ENCODE data around the gene PXMP4.
A peak's percentile ranks its signal among the peaks of the same experiment; 100 is the strongest.

PXMP4 gene

DNA sequence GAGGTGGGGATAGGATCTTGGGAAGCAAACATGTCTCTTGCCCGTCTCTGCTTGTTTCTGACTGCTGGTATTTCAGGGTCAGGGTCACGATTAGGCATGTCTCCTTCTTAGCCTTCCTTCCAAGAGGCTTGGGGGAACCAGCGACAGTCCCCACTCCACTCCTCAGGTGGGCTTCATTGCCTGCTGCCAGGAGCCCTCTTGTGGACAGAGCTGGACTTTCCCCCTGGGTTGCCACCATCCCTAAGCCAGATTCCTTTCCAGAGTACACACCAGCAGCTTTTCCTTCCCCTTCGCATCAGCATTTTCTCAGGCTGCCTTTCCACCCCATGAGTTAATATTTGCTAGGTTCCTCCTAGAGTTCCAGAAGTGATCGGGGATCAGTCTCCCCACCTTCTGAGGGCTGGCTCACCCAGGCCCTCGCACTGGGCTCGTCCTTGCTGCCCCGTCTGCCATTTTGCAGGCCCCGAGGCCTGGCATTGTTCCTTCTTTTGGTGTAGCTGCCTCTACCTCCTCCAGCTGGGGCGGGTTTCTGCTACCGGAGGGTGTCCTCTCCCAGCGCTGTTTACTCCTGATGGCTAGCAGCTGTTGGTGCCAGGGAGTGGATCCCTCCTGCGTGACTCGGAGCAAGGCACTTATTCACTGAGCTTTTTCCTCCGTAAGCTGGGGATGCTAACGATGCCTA lies 66.8 kb downstream of the PXMP4 start:
- DNase-seq = peak; percentile 53 to 62

All from activated T-cell treated with anti-CD3 and anti-CD28 coated beads, Interleukin-2, amount 50 U/mL, for 48 hours (primary cell).